WTC11 (cell line): Measurements from ENCODE around the gene CCDC9. TPM values are rescaled to one million over a fixed set of nuclear protein-coding genes. Genes with fewer than 3 reads are reported as not detected.
A peak's percentile ranks its signal among the peaks of the same experiment; 100 is the strongest.

Experiments
- ATAC-seq: fragments of 200-7000 bp; cut with Tn5 transposase; 2 replicates; pipeline ENCODE4 v1.10.0; 2021; ENCODE audit warnings: mild to moderate bottlenecking, moderate library complexity
- CTCF ChIA-PET: fragments of 300-600 bp; sonication (Branson Sonifier 250); formaldehyde crosslinking; loops from one replicate; lab custom pipeline; 2021; ENCODE audit warnings: antibody characterized with exemption; lab: Charles Lee
- POLR2A ChIA-PET: fragments of 350-600 bp; sonication (Branson Sonifier 250); formaldehyde crosslinking; loops from one replicate; lab custom pipeline; 2021; ENCODE audit warnings: antibody characterized with exemption; lab: Charles Lee
- DNase-seq: peaks from one replicate; pipeline ENCODE4 v3.0.0; 2021; ENCODE audit warnings: low spot score
- H3K27ac Mint-ChIP-seq: 2 replicates; pipeline ENCODE4 v1.8.0; 2021; ENCODE audit warnings: mixed read lengths
- H3K27me3 Mint-ChIP-seq: 2 replicates; pipeline ENCODE4 v1.8.0; 2021; ENCODE audit warnings: low read depth, mild to moderate bottlenecking, moderate library complexity, mixed read lengths
- H3K36me3 Mint-ChIP-seq: 2 replicates; pipeline ENCODE4 v1.8.0; 2021; ENCODE audit warnings: mixed read lengths
- H3K4me1 Mint-ChIP-seq: 2 replicates; pipeline ENCODE4 v1.8.0; 2022; ENCODE audit warnings: mixed read lengths
- H3K4me3 Mint-ChIP-seq: 2 replicates; pipeline ENCODE4 v1.8.0; 2021; ENCODE audit warnings: mild to moderate bottlenecking, moderate library complexity, mixed read lengths
- H3K9me3 Mint-ChIP-seq: 2 replicates; pipeline ENCODE4 v1.8.0; 2021; ENCODE audit warnings: mixed read lengths
- AFF4 ChIP-seq: sonication (generic); formaldehyde crosslinking; IDR thresholded peaks from 2 replicates; pipeline ENCODE4 v1.8.1; 2023; ENCODE audit warnings: mild to moderate bottlenecking, missing genetic modification reagents, borderline replicate concordance
- CBFB ChIP-seq: sonication (generic); formaldehyde crosslinking; IDR thresholded peaks from 2 replicates; pipeline ENCODE4 v1.8.1; 2022; ENCODE audit warnings: mild to moderate bottlenecking, low read depth, missing genetic modification reagents
- E2F5 ChIP-seq: sonication (generic); formaldehyde crosslinking; IDR thresholded peaks from 2 replicates; pipeline ENCODE4 v1.8.1; 2022; ENCODE audit warnings: mild to moderate bottlenecking, moderate library complexity, missing genetic modification reagents
- ELF4 ChIP-seq: sonication (generic); formaldehyde crosslinking; IDR thresholded peaks from 2 replicates; pipeline ENCODE4 v1.8.1; 2022; ENCODE audit warnings: low read depth, mild to moderate bottlenecking, moderate library complexity, missing genetic modification reagents
- ESRRA ChIP-seq: sonication (generic); formaldehyde crosslinking; IDR thresholded peaks from 2 replicates; pipeline ENCODE4 v1.8.1; 2022; ENCODE audit warnings: mild to moderate bottlenecking, missing genetic modification reagents, borderline replicate concordance
- ETV6 ChIP-seq: sonication (generic); formaldehyde crosslinking; IDR thresholded peaks from 2 replicates; pipeline ENCODE4 v1.8.1; 2022; ENCODE audit warnings: mild to moderate bottlenecking, missing genetic modification reagents
- HMGA2 ChIP-seq: fragments of 250-450 bp; sonication (Bioruptor Pico); IDR thresholded peaks from 2 replicates; pipeline ENCODE4 v1.4.0; 2021; ENCODE audit warnings: mild to moderate bottlenecking, moderate library complexity
- MLX ChIP-seq: sonication (generic); formaldehyde crosslinking; IDR thresholded peaks from 2 replicates; pipeline ENCODE4 v1.8.1; 2023; ENCODE audit warnings: mild to moderate bottlenecking, missing genetic modification reagents, moderate library complexity
- MYBL2 ChIP-seq: sonication (generic); formaldehyde crosslinking; IDR thresholded peaks from 2 replicates; pipeline ENCODE4 v1.8.1; 2023; ENCODE audit warnings: mild to moderate bottlenecking, moderate library complexity, missing genetic modification reagents
- OVOL2 ChIP-seq: fragments of 250-450 bp; sonication (Bioruptor Pico); IDR thresholded peaks from 2 replicates; pipeline ENCODE4 v1.9.0; 2021; ENCODE audit warnings: mild to moderate bottlenecking, borderline replicate concordance
- RORB ChIP-seq: fragments of 250-450 bp; sonication (Bioruptor Pico); IDR thresholded peaks from 2 replicates; pipeline ENCODE4 v1.9.0; 2021; ENCODE audit warnings: mild to moderate bottlenecking
- TEAD1 ChIP-seq: sonication (generic); formaldehyde crosslinking; IDR thresholded peaks from 2 replicates; pipeline ENCODE4 v1.8.0; 2022; ENCODE audit warnings: mild to moderate bottlenecking, missing genetic modification reagents
- TP53 ChIP-seq: sonication (generic); formaldehyde crosslinking; IDR thresholded peaks from 2 replicates; pipeline ENCODE4 v1.8.1; 2023; ENCODE audit warnings: mild to moderate bottlenecking, missing genetic modification reagents
- USF2 ChIP-seq: sonication (generic); formaldehyde crosslinking; IDR thresholded peaks from 2 replicates; pipeline ENCODE4 v1.8.1; 2023; ENCODE audit warnings: mild to moderate bottlenecking, missing genetic modification reagents, moderate library complexity
- ZNF263 ChIP-seq: sonication (generic); formaldehyde crosslinking; IDR thresholded peaks from 2 replicates; pipeline ENCODE4 v1.8.1; 2022; ENCODE audit warnings: low read depth, mild to moderate bottlenecking, moderate library complexity, missing genetic modification reagents
- ZNF396 ChIP-seq: fragments of 250-450 bp; sonication (Bioruptor Pico); IDR thresholded peaks from 2 replicates; pipeline ENCODE4 v1.8.0; 2021; ENCODE audit warnings: mild to moderate bottlenecking, moderate library complexity, borderline replicate concordance
- ZNF423 ChIP-seq: fragments of 250-450 bp; sonication (Bioruptor Pico); IDR thresholded peaks from 2 replicates; pipeline ENCODE4 v2.1.2; 2022; ENCODE audit warnings: mild to moderate bottlenecking, moderate library complexity
- total RNA-seq: library from RNA; stranded (reverse); gene quantifications from 3 replicates; pipeline ENCODE4 v1.2.3, GENCODE V29; 2021
- TF ChIP-seq, protein P1 (sequence below): fragments of 250-450 bp; sonication (Bioruptor Pico); IDR thresholded peaks from 2 replicates; pipeline ENCODE4 v1.8.0; 2021; ENCODE audit warnings: mild to moderate bottlenecking
- TF ChIP-seq, protein P2 (sequence below): sonication (generic); formaldehyde crosslinking; IDR thresholded peaks from 2 replicates; pipeline ENCODE4 v1.8.1; 2023; ENCODE audit warnings: mild to moderate bottlenecking, missing genetic modification reagents
- TF ChIP-seq, protein P3 (sequence below): sonication (generic); formaldehyde crosslinking; IDR thresholded peaks from 2 replicates; pipeline ENCODE4 v1.8.0; 2022; ENCODE audit warnings: mild to moderate bottlenecking, missing genetic modification reagents
- TF ChIP-seq, protein P4 (sequence below): sonication (generic); formaldehyde crosslinking; IDR thresholded peaks from 2 replicates; pipeline ENCODE4 v1.8.1; 2022; ENCODE audit warnings: mild to moderate bottlenecking, missing genetic modification reagents, moderate library complexity, borderline replicate concordance
- TF ChIP-seq, protein P5 (sequence below): sonication (generic); formaldehyde crosslinking; IDR thresholded peaks from 2 replicates; pipeline ENCODE4 v1.8.0; 2022; ENCODE audit warnings: mild to moderate bottlenecking, missing genetic modification reagents

CCDC9 gene
- total RNA-seq, 1 experiment from 2014 or later: 37.7 TPM

GRCh38 chr19:47227352-47228167 lies 28.8 kb upstream of the CCDC9 start:
- peak; percentile 69 for ATAC-seq
- CTCF ChIA-PET: interaction anchor here (0.7 to 9.0 kb wide), 6 partner anchors 12 to 47 kb away, joined by 3 to 136 read pairs (median 6); partner anchors contain the start of genes CCDC9 and INAFM1
- peak overlapping the region; percentile 79 for H3K4me3 Mint-ChIP-seq
- H3K9me3 Mint-ChIP-seq: no peaks in the 10 kb centered on the region
- POLR2A ChIA-PET: interaction anchor here (0.6 to 3.9 kb wide), 7 partner anchors 13 to 114 kb away, joined by 3 to 61 read pairs (median 13); partner anchors contain the start of genes CCDC9 and ZC3H4
- peak overlapping the region; percentile 96 for H3K27ac Mint-ChIP-seq
- H3K36me3 Mint-ChIP-seq: peaks cover 8% of the 10 kb centered on the region
- DNase-seq: peak; percentile 97
- no peaks in the 10 kb centered on the region; the same call in 1 of the 2 replicates for H3K27me3 Mint-ChIP-seq
- peaks cover 22% of the 10 kb centered on the region for H3K4me1 Mint-ChIP-seq
- TF ChIP-seq ZNF423 (CRISPR knock-in tag): peak; percentile 66
- no peak for TF ChIP-seq ELF4
- TF ChIP-seq TEAD1 (CRISPR knock-in tag): peak; percentile 13; the same call in 1 of the 2 replicates
- TF ChIP-seq MYBL2 (CRISPR knock-in tag): no peak
- no peak for TF ChIP-seq MLX (CRISPR knock-in tag)
- TF ChIP-seq HMGA2 (CRISPR knock-in tag): no peak
- TF ChIP-seq, protein P1, sequence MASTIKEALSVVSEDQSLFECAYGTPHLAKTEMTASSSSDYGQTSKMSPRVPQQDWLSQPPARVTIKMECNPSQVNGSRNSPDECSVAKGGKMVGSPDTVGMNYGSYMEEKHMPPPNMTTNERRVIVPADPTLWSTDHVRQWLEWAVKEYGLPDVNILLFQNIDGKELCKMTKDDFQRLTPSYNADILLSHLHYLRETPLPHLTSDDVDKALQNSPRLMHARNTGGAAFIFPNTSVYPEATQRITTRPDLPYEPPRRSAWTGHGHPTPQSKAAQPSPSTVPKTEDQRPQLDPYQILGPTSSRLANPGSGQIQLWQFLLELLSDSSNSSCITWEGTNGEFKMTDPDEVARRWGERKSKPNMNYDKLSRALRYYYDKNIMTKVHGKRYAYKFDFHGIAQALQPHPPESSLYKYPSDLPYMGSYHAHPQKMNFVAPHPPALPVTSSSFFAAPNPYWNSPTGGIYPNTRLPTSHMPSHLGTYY: 0 out of 2 replicates have a peak, but pooled peaks have one; percentile 57
- TF ChIP-seq RORB: no peak
- peak; percentile 83; the same call in 1 of the 2 replicates for TF ChIP-seq CBFB (CRISPR knock-in tag)
- TF ChIP-seq ZNF263: peak; percentile 73; the same call in 1 of the 2 replicates
- no peak for TF ChIP-seq OVOL2
- peak; percentile 55; the same call in 1 of the 2 replicates for TF ChIP-seq ETV6 (CRISPR knock-in tag)
- TF ChIP-seq, protein P2, sequence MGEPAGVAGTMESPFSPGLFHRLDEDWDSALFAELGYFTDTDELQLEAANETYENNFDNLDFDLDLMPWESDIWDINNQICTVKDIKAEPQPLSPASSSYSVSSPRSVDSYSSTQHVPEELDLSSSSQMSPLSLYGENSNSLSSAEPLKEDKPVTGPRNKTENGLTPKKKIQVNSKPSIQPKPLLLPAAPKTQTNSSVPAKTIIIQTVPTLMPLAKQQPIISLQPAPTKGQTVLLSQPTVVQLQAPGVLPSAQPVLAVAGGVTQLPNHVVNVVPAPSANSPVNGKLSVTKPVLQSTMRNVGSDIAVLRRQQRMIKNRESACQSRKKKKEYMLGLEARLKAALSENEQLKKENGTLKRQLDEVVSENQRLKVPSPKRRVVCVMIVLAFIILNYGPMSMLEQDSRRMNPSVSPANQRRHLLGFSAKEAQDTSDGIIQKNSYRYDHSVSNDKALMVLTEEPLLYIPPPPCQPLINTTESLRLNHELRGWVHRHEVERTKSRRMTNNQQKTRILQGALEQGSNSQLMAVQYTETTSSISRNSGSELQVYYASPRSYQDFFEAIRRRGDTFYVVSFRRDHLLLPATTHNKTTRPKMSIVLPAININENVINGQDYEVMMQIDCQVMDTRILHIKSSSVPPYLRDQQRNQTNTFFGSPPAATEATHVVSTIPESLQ: no peak
- TF ChIP-seq AFF4 (CRISPR knock-in tag): no peak
- 0 out of 2 replicates have a peak, but pooled peaks have one; percentile 76 for TF ChIP-seq E2F5 (CRISPR knock-in tag)
- no peak for TF ChIP-seq ESRRA (CRISPR knock-in tag)
- TF ChIP-seq, protein P3, sequence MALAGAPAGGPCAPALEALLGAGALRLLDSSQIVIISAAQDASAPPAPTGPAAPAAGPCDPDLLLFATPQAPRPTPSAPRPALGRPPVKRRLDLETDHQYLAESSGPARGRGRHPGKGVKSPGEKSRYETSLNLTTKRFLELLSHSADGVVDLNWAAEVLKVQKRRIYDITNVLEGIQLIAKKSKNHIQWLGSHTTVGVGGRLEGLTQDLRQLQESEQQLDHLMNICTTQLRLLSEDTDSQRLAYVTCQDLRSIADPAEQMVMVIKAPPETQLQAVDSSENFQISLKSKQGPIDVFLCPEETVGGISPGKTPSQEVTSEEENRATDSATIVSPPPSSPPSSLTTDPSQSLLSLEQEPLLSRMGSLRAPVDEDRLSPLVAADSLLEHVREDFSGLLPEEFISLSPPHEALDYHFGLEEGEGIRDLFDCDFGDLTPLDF (CRISPR knock-in tag): no peak
- TF ChIP-seq, protein P4, sequence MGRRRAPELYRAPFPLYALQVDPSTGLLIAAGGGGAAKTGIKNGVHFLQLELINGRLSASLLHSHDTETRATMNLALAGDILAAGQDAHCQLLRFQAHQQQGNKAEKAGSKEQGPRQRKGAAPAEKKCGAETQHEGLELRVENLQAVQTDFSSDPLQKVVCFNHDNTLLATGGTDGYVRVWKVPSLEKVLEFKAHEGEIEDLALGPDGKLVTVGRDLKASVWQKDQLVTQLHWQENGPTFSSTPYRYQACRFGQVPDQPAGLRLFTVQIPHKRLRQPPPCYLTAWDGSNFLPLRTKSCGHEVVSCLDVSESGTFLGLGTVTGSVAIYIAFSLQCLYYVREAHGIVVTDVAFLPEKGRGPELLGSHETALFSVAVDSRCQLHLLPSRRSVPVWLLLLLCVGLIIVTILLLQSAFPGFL: no peak
- TF ChIP-seq TP53: peak; percentile 85
- peak; percentile 15; the same call in 1 of the 2 replicates for TF ChIP-seq USF2 (CRISPR knock-in tag)
- TF ChIP-seq ZNF396 (CRISPR knock-in tag): peak; percentile 41; the same call in 1 of the 2 replicates
- TF ChIP-seq, protein P5, sequence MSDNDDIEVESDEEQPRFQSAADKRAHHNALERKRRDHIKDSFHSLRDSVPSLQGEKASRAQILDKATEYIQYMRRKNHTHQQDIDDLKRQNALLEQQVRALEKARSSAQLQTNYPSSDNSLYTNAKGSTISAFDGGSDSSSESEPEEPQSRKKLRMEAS (CRISPR knock-in tag): peak; percentile 59; the same call in 1 of the 2 replicates
